Left lung (tissue), 10 donors: Measurements from ENCODE around the gene SDK1. TPM values are rescaled to one million over a fixed set of nuclear protein-coding genes. Genes with fewer than 3 reads are reported as not detected.

Source experiments
- ATAC-seq: fragments of 200-7000 bp; cut with Tn5 transposase; one replicate; pipeline ENCODE4 v1.9.1; 2020; ENCODE audit warnings: moderate library complexity
- DNase-seq, 4 donors: peaks; one replicate each; pipeline ENCODE4 v3.0.0-alpha.2; 2013 to 2020
- H3K27ac ChIP-seq, 2 donors: fragments of 200-600 bp; sonication (generic) in 1 of 2; one replicate each; pipeline versions ENCODE4 v1.5.0 to v1.8.0; 2020 to 2021
- H3K27me3 ChIP-seq, 2 donors: fragments of 200-600 bp; sonication (generic) in 1 of 2; one replicate each; pipeline versions ENCODE4 v1.5.0 to v1.8.0; 2020 to 2021
- H3K36me3 ChIP-seq, 2 donors: fragments of 200-600 bp; sonication (generic) in 1 of 2; one replicate each; pipeline versions ENCODE4 v1.5.0 to v1.8.0; 2020 to 2021
- H3K4me1 ChIP-seq, 2 donors: fragments of 200-600 bp; one replicate each; pipeline ENCODE4 v1.8.0; 2021
- H3K4me3 ChIP-seq, 2 donors: fragments of 200-600 bp; sonication (generic) in 1 of 2; one replicate each; pipeline versions ENCODE4 v1.5.0 to v1.8.0; 2020 to 2021; ENCODE audit warnings: mild to moderate bottlenecking in 1 of 2
- H3K9me3 ChIP-seq, 2 donors: fragments of 200-600 bp; sonication (generic) in 1 of 2; one replicate each; pipeline versions ENCODE4 v1.5.0 to v1.8.0; 2020 to 2021
- intact Hi-C, 2 donors: fragments of 100-400 bp; cut with DNase I; formaldehyde crosslinking; loops; one replicate each; pipeline versions ENCODE4 v1.11.2 to v1.14.2; 2022
- polyA plus RNA-seq, 6 donors: library from polyadenylated mRNA; unstranded; fragments of 120-200 nt; gene quantifications; one replicate each; pipeline ENCODE4 v1.2.1, GENCODE V29; 2013; ENCODE audit not compliant: insufficient read length in 6 of 6
- total RNA-seq, 2 donors: library from RNA; stranded (reverse); fragmentation: NEBNext Ultra II Directional; extraction: Animal tissue kit (Norgen Biotek cat#: 25700); gene quantifications; one replicate each; pipeline ENCODE4 v1.2.1, GENCODE V29; 2021
- TF ChIP-seq, protein P1 (sequence below), 2 donors: fragments of 200-600 bp; sonication (generic) in 1 of 2; IDR thresholded peaks; one replicate each; pipeline versions ENCODE4 v1.5.0 to v1.8.0; 2021; ENCODE audit warnings: antibody characterized with exemption in 2 of 2
- donor health status: DM: no; HTN: yes; CAD: no.
- donor health status: DM: no; HTN: no; CAD: no.

SDK1 gene
- total and polyA plus RNA-seq, 8 donors = 5.5 to 17.6 (median 13.0) TPM

DNA sequence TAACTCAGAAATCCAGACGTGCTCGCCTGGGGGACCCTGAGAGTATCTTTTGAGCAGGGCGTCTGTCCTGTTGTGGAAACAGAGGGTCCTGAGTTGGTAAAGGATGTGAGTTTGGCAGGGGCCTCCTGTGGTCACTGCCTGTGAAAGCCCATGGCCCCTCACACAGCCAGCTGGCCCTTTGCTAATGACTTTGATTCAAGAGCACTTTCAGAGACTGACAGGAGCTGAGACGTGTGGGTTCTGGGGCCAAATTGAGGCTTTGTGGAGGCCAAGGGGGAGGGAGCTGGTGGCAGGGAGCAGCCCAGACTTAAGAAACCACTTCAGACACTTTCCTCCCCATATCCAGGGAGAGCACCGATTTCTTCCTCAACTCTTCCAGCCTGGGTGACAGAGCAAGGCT is 921.6 kb downstream of the SDK1 start:
- TF ChIP-seq, protein P1, sequence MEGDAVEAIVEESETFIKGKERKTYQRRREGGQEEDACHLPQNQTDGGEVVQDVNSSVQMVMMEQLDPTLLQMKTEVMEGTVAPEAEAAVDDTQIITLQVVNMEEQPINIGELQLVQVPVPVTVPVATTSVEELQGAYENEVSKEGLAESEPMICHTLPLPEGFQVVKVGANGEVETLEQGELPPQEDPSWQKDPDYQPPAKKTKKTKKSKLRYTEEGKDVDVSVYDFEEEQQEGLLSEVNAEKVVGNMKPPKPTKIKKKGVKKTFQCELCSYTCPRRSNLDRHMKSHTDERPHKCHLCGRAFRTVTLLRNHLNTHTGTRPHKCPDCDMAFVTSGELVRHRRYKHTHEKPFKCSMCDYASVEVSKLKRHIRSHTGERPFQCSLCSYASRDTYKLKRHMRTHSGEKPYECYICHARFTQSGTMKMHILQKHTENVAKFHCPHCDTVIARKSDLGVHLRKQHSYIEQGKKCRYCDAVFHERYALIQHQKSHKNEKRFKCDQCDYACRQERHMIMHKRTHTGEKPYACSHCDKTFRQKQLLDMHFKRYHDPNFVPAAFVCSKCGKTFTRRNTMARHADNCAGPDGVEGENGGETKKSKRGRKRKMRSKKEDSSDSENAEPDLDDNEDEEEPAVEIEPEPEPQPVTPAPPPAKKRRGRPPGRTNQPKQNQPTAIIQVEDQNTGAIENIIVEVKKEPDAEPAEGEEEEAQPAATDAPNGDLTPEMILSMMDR (IDR thresholded peaks at IDR 0.05) = no peak
- peaks cover 0 to 2% of the 10 kb centered on the region in 2 donors for H3K9me3 ChIP-seq
- H3K27ac ChIP-seq = no peak overlapping the region
- peak in 1 of 4 donors; percentile 38 for DNase-seq
- intact Hi-C loops = no loop called here
- no peaks in the 10 kb centered on the region for H3K4me1 ChIP-seq
- H3K4me3 ChIP-seq = no peak overlapping the region
- H3K36me3 ChIP-seq = no peaks in the 10 kb centered on the region
- no peak for ATAC-seq
- H3K27me3 ChIP-seq = no peaks in the 10 kb centered on the region

DNA sequence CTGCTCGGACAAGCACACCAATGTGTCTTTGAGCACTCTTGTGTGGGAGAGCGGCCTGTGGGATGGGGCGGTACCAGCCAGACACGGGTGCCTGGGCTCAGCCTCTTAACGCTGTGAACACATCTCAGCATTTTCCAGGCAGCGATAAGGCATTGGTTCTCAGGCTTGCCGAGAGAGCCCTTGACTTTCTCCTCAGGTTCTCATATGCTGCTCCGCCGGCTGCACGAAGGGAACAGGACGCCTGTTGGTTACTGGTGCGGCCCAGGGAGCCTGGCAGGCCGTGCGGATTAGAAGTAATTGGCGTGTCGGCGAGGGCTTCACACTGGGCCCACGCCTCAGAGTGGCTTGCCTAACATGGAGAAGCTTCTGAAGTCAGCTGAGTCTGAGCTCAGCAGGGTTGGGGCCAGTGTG is 924.3 kb downstream of the SDK1 start:
- no peak overlapping the region for H3K4me3 ChIP-seq
- no peaks in the 10 kb centered on the region for H3K27me3 ChIP-seq
- TF ChIP-seq, protein P1 (IDR thresholded peaks at IDR 0.05) = no peak
- H3K4me1 ChIP-seq = no peaks in the 10 kb centered on the region
- intact Hi-C loops = no loop called here
- peaks cover 0 to 2% of the 10 kb centered on the region in 2 donors for H3K9me3 ChIP-seq
- H3K36me3 ChIP-seq = no peaks in the 10 kb centered on the region
- ATAC-seq (peak; percentile 97), DNase-seq (peak in 3 of 4 donors; percentile 57 to 77 (median 66))
- no peak overlapping the region for H3K27ac ChIP-seq

DNA sequence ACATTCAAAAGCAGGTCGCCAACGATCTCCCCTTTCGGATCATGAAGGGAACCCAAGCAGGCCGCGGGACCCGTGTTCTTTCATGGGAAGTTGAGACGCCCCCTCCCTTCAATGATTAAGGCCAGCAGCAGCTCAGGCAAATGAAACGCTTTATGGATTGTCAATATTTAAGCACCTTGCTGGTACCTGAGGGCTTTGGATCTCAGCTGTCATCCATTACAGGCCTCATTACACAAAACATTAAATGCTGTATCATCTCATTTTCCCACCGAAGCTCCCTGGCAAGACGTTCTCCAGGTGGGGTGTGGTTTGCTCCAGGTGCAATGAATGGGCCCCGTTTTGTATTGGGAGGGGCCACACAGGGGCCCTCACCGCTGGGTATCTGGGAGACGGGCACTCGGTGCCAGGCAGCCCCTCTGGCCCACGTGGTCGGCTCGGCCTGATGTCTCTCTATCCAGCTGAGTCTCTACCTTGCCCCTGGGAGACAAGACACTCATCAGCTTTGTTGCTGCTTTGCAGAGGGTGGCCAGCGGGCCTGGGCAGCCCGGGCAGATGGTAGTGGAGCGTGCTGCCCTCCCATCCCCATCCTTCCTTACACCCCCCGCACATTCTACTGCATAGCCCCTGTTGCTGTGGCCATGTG is 925.0 kb downstream of the SDK1 start:
- Histone ChIP-seq H3K36me3 (no peaks in the 10 kb centered on the region), H3K27ac (no peak overlapping the region), H3K9me3 (peaks cover 0 to 2% of the 10 kb centered on the region in 2 donors), H3K4me1 (no peaks in the 10 kb centered on the region), H3K4me3 (no peak overlapping the region), H3K27me3 (no peaks in the 10 kb centered on the region)
- ATAC-seq (no peak), DNase-seq (peak in 1 of 4 donors; percentile 30)
- intact Hi-C loops = no loop called here
- TF ChIP-seq, protein P1 (IDR thresholded peaks at IDR 0.05) = no peak

DNA sequence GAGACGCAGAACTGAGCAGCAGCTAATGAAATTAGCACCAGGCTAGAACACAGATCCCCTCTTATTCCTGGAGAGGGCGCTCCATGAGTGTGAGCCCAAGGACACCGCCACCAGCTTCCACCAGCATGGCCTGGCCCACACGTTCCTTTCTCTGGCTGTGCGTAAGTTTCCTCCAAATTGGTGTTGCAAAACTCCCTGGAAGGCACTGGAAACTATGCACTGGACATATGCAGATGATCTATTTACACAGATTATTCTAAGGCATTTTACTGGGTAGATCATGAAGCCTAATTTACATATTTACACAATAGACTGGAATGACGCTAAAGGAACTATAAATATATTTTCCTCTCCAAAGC is 925.5 kb downstream of the SDK1 start:
- Histone ChIP-seq H3K4me3 (no peak overlapping the region), H3K27me3 (no peaks in the 10 kb centered on the region), H3K27ac (no peak overlapping the region), H3K36me3 (no peaks in the 10 kb centered on the region), H3K4me1 (no peaks in the 10 kb centered on the region), H3K9me3 (peaks cover 0 to 2% of the 10 kb centered on the region in 2 donors)
- ATAC-seq = no peak
- TF ChIP-seq, protein P1 (IDR thresholded peaks at IDR 0.05) = no peak
- intact Hi-C loops = no loop called here
- peak in 1 of 4 donors; percentile 24 for DNase-seq

DNA sequence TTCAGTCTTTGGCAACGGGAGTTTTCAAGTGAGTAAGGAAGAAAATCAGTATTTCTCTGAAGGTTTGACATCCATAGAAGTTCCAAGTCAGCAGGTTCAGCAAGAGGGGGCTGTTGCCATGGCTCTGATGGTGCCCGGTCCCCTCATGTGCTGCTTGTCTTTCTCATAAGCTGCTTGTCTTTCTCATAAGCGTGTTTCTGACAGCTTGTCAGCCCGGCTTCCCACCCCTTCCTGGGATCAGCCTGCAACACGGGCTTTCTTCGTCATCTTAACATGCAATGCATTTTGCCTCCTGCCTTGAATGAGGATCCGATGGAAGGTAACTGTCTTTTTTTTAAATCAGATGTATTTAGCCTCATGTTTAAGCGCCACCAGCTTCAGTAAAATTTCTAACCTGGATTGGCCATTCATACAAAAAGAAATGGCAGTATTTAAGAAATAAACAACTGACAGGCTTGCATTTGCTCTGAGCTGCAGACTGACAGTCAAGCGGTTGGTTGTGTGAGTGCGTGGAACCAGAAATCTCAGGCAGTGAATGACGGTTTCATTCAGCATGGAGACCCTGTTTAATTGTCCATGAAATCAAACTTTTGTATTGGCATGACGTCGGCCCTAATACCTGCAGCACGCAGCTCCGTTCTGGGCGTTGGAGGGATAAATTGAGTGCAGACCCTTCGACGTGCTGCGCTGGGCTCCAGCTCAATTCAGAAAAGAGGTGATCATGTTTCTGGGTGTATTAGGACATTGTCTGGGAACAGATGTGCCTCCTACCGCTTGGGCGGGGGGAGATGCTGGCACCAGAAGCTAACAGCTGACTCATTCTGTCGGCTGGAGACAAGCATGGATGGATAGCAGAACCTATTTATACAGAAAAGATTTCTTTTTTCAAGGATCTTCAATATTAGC is 926.3 kb downstream of the SDK1 start:
- Histone ChIP-seq H3K4me3 (no peak overlapping the region), H3K9me3 (peaks cover 0 to 2% of the 10 kb centered on the region in 2 donors), H3K36me3 (no peaks in the 10 kb centered on the region), H3K27me3 (no peaks in the 10 kb centered on the region), H3K4me1 (no peaks in the 10 kb centered on the region), H3K27ac (no peak overlapping the region)
- TF ChIP-seq, protein P1 (IDR thresholded peaks at IDR 0.05) = no peak
- intact Hi-C loops = no loop called here
- ATAC-seq = no peak
- peak in 1 of 4 donors; percentile 26 for DNase-seq
